HK-2 (cell line): ENCODE measurements around the gene CLASP1.
"Not testable (repeated sequence)": the region's sequence is repeated elsewhere in the genome, so short reads cannot be mapped to it uniquely, and the experiment has no call there.

Source experiments
- DNase-seq: peaks from one replicate; pipeline ENCODE4 v3.0.0-alpha.2; 2018; ENCODE audit not compliant: unreplicated experiment

Gene CLASP1

GRCh38 chr2:121617042-121617599, 32.1 kb downstream of the CLASP1 start:
- no peak for DNase-seq

DNA sequence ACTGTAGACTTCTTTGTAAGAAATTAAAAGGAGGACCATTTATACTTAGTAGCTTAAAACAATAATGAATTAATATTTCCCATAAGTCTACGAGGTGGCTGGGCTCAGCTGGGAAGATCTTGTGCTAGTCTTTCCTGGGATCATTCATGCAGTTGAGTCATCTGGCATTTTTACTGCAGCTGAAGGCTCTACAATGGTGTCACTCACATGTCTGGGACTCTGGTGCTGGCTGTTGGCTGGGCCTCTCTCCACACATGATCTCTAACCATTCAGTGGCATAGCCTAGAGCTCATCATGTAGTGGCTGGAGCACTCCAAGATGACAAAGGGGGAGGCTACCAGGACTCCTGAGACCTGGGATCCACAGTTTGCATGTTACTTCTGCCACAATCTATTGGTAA, 35.5 kb downstream of the CLASP1 start:
- no peak for DNase-seq

DNA sequence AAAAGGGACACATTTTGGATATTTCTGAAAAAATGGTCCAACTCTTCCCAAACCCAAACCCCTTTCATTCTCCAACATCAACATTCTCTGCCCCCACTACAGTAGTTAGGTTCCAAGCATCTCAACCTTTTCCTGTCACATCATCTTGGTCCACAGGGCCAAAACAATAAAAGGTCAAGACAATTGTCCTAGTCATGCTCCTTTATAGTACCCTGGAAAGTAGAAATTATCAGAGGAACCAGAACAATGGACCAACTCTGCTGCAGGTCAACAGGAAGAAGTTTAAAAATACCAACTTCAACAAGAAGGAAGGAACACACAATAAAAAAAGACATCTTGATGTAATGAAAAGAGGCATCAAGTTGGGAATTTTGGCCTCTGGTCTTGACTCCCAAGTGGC, 36.1 kb downstream of the CLASP1 start:
- DNase-seq = no peak

DNA sequence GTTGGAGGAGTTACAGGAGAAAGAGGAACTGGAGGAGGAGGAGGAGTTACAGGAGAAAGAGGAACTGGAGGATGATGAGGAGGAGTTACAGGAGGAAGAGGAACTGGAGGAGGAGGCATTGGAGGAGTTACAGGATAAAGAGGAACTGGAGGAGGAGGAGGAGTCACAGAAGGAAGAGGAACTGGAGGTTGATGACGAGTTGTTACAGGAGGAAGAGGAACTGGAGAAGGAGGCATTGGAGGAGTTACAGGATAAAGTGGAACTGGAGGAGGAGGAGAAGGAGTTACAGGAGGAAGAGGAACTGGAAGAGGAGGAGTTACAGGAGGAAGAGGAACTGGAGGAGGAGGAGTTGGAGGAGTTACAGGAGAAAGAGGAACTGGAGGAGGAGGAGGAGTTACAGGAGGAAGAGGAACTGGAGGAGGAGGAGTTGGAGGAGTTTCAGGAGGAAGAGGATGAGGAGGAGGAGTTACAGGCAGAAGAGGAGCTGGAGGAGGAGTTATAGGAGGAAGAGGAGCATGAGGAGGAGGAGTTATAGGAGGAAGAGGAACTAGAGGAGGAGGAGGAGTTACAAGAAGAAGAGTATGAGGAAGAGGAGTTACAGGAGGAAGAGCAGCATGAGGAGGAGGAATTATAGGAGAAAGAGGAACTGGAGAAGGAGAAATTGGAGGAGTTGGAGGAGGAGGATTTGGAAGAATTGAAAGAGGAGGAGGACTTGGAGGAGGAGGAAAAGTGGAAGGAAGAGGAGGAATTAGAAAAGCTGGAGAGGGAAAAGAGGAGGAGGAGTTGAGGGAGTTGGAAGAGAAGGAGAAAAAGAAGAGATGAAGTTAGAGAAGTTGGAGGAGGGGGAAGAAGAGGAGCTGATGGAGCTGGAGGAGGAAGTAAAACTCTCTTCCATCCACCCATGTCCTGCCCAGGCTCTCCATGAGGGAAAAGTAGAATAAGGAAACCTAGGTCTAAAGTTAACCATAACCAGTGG, 37.2 kb downstream of the CLASP1 start:
- no peak for DNase-seq

DNA sequence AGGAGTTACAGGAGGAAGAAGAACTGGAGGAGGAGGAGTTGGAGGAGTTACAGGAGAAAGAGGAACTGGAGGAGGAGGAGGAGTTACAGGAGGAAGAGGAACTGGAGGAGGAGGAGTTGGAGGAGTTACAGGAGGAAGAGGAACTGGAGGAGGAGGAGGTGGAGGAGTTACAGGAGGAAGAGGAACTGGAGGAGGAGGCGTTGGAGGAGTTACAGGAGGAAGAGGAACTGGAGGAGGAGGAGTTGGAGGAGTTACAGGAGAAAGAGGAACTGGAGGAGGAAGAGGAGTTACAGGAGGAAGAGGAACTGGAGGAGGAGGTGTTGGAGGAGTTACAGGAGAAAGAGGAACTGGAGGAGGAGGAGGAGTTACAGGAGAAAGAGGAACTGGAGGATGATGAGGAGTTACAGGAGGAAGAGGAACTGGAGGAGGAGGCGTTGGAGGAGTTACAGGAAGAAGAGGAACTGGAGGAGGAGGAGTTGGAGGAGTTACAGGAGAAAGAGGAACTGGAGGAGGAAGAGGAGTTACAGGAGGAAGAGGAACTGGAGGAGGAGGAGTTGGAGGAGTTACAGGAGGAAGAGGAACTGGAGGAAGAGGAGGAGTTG, 38.1 kb downstream of the CLASP1 start:
- not testable (repeated sequence) for DNase-seq

GRCh38 chr2:121610487-121610874, 38.8 kb downstream of the CLASP1 start:
- not testable (repeated sequence) for DNase-seq

DNA sequence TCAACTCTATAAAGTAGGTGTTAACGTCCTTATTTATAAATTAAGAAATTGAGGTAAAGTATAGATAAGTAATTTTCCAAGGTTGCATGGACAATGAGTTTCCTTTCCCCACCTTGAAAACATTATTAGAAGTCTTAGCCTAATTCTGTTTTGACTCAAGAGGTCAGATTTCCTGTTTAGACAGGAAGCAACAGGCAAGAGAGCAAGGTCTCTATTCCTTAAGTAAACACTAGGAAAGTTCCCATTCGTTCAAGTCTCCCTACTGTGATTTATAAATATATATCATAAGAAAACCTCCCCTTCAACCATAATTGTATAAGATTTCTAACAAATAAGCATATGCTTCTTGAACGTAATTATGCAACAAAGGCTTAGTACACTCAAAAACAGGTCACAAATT, 40.3 kb downstream of the CLASP1 start:
- DNase-seq = no peak

- DNase-seq = no peak
These were observed 40.9 kb downstream of the CLASP1 start for GRCh38 chr2:121608367-121608766.

- no peak for DNase-seq
These were observed 43.2 kb downstream of the CLASP1 start for GRCh38 chr2:121605820-121606733.

- DNase-seq = no peak
These were observed 46.1 kb downstream of the CLASP1 start for GRCh38 chr2:121603185-121603584.

DNA sequence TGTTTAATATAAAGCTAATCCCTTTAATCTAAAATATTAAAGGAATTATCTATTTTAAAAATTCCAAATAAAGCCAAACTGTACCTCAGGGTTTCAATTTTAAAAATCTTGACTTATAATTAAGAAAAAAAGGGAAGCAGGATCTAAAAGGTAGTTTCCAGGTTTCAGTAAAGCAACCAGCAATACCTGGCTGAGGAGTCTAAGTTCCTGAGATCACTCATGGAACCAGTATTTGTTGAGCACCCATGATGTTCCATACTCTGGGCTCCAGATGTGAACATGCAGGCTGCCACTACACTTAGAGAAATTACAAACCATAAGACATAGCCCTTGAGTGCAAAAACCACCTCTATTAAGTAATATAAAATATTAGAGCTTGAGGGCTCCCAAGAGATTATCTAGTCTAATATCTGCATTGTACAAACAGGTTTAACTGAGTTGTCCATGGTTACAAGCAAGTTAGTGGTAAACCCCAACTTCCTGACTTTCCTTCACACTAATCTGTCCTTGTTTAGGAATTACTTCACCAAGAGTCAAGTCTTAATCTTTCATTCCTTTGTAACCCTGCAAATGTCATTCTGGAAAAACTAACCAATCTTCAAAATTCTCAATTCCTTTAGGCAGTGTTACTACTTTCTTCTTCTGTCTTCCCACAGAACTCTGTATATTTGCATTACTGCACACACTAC, 49.2 kb downstream of the CLASP1 start:
- DNase-seq = no peak

DNA sequence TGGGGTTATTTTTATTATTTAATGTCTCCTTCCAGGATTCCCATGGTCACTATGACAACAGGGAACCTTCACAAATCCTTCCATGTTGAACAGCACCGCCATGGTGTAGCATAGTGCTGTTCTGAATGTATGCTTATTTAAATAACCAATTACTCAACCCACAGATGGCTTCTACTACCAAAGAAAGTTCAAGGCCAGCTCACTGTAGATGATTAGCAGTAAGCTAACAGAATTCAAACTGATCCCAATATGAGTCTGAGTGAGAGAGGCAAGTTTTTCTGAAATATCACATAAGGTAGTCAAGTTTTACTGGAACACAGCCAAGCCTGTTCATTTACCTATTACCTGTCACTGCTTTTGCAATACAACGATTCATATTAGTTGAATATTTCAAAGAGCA, 51.2 kb downstream of the CLASP1 start:
- DNase-seq = no peak

DNA sequence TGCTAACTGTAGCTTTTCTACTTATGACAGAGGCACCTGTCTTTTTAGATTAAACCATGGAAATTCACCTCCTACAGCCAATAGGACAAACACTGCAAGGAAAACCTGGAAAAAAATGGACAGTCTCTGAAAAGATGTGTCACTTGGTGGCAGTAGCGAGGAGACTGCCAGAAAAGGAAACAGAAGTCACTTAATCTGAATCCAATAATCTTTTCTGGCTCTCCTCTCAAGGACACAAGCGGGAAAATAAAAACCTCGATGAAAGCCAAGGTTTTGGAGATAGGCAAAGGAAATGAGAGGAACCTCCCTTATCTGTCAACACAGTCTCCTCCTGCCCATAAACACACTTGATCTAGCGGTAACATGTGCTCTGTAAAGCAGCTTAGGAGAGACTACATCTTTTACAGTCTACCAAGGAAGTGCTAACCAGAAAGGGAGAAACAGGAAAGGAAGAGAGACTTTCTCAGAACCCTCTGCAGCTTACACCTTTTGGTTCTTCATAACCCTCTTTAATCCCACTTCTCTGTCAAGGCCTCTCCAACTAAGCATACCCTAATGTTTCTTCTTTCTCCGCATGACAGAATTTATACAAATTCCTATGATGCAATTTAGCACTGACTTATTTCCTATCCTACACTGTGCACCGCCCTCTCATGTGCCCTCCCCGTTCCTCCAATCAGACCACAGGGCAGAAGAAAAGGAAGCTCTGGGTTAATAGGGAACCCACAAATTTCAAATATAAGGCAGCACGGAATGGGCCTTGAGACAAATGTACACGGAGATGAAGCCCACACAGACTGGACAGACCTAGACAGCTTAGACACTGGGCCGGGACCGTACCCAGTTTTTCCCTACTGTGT, 52.8 kb downstream of the CLASP1 start:
- DNase-seq = peak; percentile 56

GRCh38 chr2:121595012-121595891, 54.0 kb downstream of the CLASP1 start:
- DNase-seq = no peak

DNA sequence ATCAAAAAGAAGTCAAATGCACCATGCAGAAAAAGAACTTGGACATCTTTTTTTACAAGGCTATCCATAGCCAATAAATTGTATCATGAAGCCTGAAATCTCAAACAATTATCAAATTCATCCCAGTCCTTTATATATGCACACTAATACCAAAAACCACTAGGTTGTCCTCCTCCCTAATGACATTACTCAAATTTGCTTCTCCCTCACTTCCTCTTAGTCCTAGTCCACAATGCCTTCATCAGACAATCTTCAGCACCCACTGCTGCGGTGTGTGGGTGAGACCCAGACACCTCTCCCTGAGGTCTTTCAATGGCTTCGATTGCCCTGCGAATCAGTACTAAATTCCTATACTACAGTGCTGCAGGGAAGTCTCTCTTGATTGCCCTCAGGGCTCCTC, 58.1 kb downstream of the CLASP1 start:
- DNase-seq = no peak

DNA sequence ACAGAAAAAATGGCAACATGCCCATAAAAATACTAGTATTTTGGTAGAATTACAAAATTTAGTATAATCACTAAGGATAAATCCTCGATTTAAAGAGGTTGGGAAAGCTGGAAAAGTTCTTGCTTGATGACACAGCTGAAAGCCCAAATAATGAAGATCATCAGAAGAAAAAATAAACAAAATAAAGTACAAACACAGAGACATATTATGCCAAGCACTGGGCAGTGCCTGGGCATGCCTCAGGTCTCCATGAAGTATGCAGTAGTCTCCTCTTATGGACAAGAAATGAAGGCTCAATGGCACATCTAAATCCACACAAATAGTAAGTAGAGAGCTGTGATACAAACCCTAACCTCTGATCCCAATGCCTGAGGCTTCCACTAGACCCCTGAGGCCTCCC, 60.9 kb downstream of the CLASP1 start:
- DNase-seq = no peak

DNA sequence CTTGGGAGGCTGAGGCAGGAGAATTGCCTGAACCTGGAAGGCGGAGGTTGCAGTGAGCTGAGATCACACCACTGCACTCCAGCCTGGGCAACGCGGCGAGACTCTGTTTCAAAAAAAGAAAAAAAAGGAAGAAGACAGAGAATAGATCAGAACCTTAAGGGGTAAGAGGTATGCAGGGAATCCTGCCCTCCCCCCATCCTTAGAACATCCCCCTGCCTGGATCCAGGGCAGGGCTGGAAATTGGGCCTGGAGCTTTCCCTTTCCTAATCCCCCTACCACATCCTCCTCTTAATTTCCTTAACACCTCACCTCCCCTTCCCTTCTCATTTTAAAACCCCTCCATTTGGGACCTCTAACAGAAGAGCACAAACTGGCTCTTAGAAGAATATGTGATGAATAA, 62.1 kb downstream of the CLASP1 start:
- DNase-seq = no peak

DNA sequence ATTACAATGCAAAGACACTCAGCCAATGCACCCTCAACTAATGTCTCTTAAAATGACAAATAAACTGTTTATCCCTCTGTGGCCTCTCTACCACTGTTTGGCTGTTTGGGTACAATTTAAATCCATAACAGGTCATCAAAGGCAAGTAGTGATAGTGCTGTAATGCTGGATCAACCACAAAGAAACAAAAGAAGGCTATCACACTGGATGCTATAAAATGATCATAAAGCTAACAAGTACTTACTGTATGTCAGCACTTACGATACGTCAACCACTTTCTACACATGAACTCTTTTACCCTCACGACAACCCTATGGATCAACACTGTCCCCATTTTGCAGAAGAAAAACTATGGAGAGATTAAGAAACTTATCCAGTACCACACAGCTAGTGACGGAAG, 64.5 kb downstream of the CLASP1 start:
- DNase-seq = no peak

- DNase-seq = no peak
These were observed 65.7 kb downstream of the CLASP1 start for GRCh38 chr2:121583555-121583954.
